Heart left ventricle (tissue), 13 donors: Measurements from ENCODE around the gene DLG1.

Experiments
- POLR2A ChIP-seq, 2 donors: fragments of 450-650 bp; IDR thresholded peaks; one replicate each; pipeline ENCODE4 v1.6.1; 2017; ENCODE audit warnings: antibody characterized with exemption in 2 of 2, mild to moderate bottlenecking in 2 of 2, moderate library complexity in 2 of 2
- TF ChIP-seq, protein P1 (sequence below), 12 donors: fragments of 200-600 bp; sonication (generic) in 4 of 12; IDR thresholded peaks; one replicate each; pipeline versions ENCODE4 v1.5.0 to v1.8.0; 2018 to 2022; ENCODE audit warnings: antibody characterized with exemption in 12 of 12, mild to moderate bottlenecking in 5 of 12
- donor health status: ischemic (EF 13 %, LVEDD 7.1; RV severe dilation, severe dysfunction).
- donor health status: DM: no; HTN: yes; CAD: no.
- donor health status: DM: no; HTN: no; CAD: no.
- donor health status: ischemic (EF 25% LVEDD 6.9; RV normal size, moderate dysfunction).
- donor health status: ischemic (EF 25% LVEDD 5.7; RV mildly dilated, moderate dysfunction).
- donor health status: ischemic (EF 35%, LVEDD 5.7; RV mildly dilated, moderate dysfunction).
- donor health status: nonischemic (EF 11% LVEDD 7.7; RV severe dilation, severe dysfunction).
- donor health status: DM: yes; HTN: yes; CAD: no.
- donor health status: PGD.
- donor health status: ischemic (EF 29% LVEDD 5.4; RV normal size, mild dysfunction).
- donor health status: nonischemic (EF 23%, LVEDD 6.1; RV moderate dilation, normal function).

DNA sequence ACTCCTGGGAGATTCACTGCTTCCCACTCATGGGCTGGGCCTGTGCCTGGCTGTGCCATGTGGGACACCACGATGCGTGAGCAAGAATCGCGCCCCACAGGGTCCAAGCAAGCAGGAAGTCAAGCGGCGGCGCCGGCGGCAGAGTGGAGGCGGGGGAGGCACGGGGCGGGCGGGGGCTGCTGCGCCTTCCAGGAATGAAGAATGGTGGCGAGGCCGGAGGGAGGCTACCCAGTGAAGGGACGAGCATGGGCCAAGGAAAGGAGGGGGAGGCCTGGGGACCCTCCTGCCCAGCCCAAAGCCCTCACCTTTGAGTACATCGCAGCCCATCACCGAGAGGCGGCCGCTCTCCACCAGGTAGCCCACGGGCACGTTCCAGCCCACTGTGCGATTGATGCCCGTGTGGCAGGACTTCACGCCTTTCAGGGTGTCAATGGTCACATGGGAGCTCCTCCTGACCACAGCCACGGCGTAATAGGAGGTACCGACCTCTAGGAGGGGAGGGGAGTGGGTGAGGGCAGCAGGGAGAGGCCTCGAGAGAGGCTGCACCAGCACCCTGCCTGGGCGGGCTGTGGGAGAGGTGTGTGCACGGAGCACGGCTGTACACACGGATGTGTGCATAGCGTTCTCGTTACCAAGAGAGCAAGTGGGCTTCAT, 274.3 kb downstream of the DLG1 start:
- TF ChIP-seq, protein P1, sequence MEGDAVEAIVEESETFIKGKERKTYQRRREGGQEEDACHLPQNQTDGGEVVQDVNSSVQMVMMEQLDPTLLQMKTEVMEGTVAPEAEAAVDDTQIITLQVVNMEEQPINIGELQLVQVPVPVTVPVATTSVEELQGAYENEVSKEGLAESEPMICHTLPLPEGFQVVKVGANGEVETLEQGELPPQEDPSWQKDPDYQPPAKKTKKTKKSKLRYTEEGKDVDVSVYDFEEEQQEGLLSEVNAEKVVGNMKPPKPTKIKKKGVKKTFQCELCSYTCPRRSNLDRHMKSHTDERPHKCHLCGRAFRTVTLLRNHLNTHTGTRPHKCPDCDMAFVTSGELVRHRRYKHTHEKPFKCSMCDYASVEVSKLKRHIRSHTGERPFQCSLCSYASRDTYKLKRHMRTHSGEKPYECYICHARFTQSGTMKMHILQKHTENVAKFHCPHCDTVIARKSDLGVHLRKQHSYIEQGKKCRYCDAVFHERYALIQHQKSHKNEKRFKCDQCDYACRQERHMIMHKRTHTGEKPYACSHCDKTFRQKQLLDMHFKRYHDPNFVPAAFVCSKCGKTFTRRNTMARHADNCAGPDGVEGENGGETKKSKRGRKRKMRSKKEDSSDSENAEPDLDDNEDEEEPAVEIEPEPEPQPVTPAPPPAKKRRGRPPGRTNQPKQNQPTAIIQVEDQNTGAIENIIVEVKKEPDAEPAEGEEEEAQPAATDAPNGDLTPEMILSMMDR (IDR thresholded peaks at IDR 0.05): no peak
- TF ChIP-seq POLR2A (IDR thresholded peaks at IDR 0.05): no peak
